Spleen (tissue), 7 donors: ENCODE data around the gene ADCY6.

Experiments used
- POLR2A ChIP-seq, 3 donors: fragments of 450-650 bp; IDR thresholded peaks; one replicate each; pipeline ENCODE4 v1.5.1; 2017; ENCODE audit warnings: antibody characterized with exemption in 3 of 3, mild to moderate bottlenecking in 1 of 3
- TF ChIP-seq, protein P1 (sequence below), 11 experiments: fragments of 200-600 bp in 7 of 11; fragments of 450-650 bp in 4 of 11; sonication (generic) in 4 of 11; IDR thresholded peaks in 8 of 11; conservative IDR thresholded peaks in 3 of 11; 1 replicate in 7 of 11; 2 replicates in 4 of 11; pipeline versions ENCODE4 v1.4.0 to v1.8.0; 2016 to 2021; ENCODE audit warnings: antibody characterized with exemption in 11 of 11, inconsistent platforms in 4 of 11, mild to moderate bottlenecking in 1 of 11
- donor health status: DM: no; HTN: no; CAD: no; lungs with moderate emphysema.
- donor health status: DM: no; HTN: no; CAD: no.
- donor health status: DM: no; HTN: no; CAD: no.

DNA sequence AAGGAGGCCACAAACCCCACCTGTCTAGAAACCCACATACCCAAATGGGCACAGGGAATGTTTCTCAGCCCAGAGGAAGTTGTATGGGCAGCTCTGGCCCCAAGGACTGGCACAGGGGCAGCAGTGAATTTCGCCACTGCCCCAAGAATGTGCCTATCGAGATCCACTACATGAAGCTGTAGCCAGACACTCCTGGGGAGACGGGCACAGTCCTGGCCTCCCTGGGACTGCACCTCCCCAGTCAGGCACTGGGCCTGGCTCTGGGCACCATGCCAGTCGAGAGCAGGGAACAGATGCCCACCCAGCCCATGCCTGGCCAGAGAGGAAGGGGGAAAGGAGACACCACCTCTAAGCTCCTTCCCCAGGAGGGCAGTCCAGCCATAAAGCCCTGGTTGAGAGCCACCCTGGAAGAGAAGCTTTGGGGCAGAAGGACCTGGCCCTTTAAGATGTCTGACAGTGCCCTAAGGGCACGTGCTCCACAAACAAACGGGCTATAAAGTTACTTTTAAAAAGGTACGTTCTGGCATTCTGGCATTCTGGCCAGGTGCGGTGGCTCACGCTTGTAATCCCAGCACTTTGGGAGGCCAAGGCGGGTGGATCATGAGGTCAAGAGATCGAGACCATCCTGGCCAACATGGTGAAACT lies 8.4 kb downstream of the ADCY6 start:
- TF ChIP-seq, protein P1, sequence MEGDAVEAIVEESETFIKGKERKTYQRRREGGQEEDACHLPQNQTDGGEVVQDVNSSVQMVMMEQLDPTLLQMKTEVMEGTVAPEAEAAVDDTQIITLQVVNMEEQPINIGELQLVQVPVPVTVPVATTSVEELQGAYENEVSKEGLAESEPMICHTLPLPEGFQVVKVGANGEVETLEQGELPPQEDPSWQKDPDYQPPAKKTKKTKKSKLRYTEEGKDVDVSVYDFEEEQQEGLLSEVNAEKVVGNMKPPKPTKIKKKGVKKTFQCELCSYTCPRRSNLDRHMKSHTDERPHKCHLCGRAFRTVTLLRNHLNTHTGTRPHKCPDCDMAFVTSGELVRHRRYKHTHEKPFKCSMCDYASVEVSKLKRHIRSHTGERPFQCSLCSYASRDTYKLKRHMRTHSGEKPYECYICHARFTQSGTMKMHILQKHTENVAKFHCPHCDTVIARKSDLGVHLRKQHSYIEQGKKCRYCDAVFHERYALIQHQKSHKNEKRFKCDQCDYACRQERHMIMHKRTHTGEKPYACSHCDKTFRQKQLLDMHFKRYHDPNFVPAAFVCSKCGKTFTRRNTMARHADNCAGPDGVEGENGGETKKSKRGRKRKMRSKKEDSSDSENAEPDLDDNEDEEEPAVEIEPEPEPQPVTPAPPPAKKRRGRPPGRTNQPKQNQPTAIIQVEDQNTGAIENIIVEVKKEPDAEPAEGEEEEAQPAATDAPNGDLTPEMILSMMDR (IDR thresholded peaks at IDR 0.05 in 8 of 11, conservative IDR thresholded peaks at IDR 0.05 in 3 of 11), result no peak
- TF ChIP-seq POLR2A (IDR thresholded peaks at IDR 0.05), result no peak
